ENCODE measurements around the gene CFAP46.

DNA sequence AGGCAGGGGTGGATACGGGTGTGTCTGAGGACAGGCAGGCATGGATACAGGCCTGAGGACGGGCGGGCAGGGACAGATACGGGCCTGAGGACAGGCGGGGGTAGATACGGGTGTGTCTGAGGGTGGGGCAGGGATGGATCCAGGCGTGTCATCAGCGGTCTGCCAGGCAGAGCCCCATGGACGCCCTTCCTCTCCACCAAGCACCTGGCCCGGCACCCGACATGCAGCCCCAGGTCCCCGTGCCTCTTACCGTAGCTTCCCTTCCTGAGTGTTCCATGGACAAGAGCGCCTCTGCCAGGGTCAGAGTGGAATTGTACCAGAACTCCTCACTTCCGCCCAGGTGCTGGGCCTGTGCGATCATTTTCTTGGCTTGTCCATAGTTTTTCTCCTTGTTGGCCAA is 81.8 kb downstream of the CFAP46 start:
- TF ChIP-seq, protein P1, sequence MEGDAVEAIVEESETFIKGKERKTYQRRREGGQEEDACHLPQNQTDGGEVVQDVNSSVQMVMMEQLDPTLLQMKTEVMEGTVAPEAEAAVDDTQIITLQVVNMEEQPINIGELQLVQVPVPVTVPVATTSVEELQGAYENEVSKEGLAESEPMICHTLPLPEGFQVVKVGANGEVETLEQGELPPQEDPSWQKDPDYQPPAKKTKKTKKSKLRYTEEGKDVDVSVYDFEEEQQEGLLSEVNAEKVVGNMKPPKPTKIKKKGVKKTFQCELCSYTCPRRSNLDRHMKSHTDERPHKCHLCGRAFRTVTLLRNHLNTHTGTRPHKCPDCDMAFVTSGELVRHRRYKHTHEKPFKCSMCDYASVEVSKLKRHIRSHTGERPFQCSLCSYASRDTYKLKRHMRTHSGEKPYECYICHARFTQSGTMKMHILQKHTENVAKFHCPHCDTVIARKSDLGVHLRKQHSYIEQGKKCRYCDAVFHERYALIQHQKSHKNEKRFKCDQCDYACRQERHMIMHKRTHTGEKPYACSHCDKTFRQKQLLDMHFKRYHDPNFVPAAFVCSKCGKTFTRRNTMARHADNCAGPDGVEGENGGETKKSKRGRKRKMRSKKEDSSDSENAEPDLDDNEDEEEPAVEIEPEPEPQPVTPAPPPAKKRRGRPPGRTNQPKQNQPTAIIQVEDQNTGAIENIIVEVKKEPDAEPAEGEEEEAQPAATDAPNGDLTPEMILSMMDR (IDR thresholded peaks at IDR 0.05; ENCODE audit: control extremely low read depth in 1 of 3, insufficient read depth in 1 of 3, low read depth in 1 of 3, low read length in 3 of 3) = peak; percentile 46 to 61 (median 51)
- TF ChIP-seq CEBPB (IDR thresholded peaks at IDR 0.05; ENCODE audit: low read depth, low read length) (no peak), FOSL1 (IDR thresholded peaks at IDR 0.05; ENCODE audit: insufficient read depth, low read depth, low read length) (no peak), BACH1 (IDR thresholded peaks at IDR 0.05; ENCODE audit: low read length) (no peak), NRF1 (IDR thresholded peaks at IDR 0.05; ENCODE audit: low read depth, low read length) (no peak), CHD2 (IDR thresholded peaks at IDR 0.05; ENCODE audit: low read length) (no peak), POLR2AphosphoS5 (IDR thresholded peaks at IDR 0.05; ENCODE audit: low read depth, low read length) (no peak)
